GM10248 (cell line): Measurements from ENCODE around the gene PRKN.
"Not testable (repeated sequence)": the region's sequence is repeated elsewhere in the genome, so short reads cannot be mapped to it uniquely, and the experiment has no call there.

Experiments used
- CTCF ChIA-PET: fragments of 300-600 bp; sonication (Branson Sonifier 250); formaldehyde crosslinking; extraction: SDS; loops from one replicate; lab custom pipeline; 2021; ENCODE audit warnings: antibody characterized with exemption; lab: Yijun Ruan, JAX
- POLR2A ChIA-PET: fragments of 350-650 bp; sonication (Branson Sonifier 250); formaldehyde crosslinking; extraction: SDS; loops from one replicate; lab custom pipeline; 2020; ENCODE audit warnings: antibody characterized with exemption; lab: Yijun Ruan, JAX
- DNase-seq: peaks from one replicate; pipeline ENCODE4 v3.0.0; 2012; ENCODE audit errors: extremely low spot score
- CTCF ChIP-seq: IDR thresholded peaks from 2 replicates; pipeline ENCODE4 v1.5.1; 2012; ENCODE audit warnings: mild to moderate bottlenecking, low read depth; ENCODE audit errors: extremely low read depth, missing control alignments, control extremely low read depth

The PRKN gene

GRCh38 chr6:161890832-161891297 lies 836.7 kb downstream of the PRKN start:
- DNase-seq: no peak
- CTCF ChIA-PET: no interaction called here
- no peak for TF ChIP-seq CTCF
- POLR2A ChIA-PET: no interaction called here

GRCh38 chr6:161890133-161890831 lies 837.3 kb downstream of the PRKN start:
- POLR2A ChIA-PET: no interaction called here
- TF ChIP-seq CTCF: no peak
- DNase-seq: no peak
- CTCF ChIA-PET: interaction anchor here (0.9 kb wide), 1 partner anchor 13 kb away, joined by 3 read pairs; no protein-coding TSS in a partner anchor

GRCh38 chr6:161889324-161889723 lies 838.2 kb downstream of the PRKN start:
- DNase-seq: no peak
- TF ChIP-seq CTCF: no peak
- ChIA-PET CTCF (interaction anchor here (0.9 kb wide), 1 partner anchor 14 kb away, joined by 3 read pairs; no protein-coding TSS in a partner anchor), POLR2A (no interaction called here)

GRCh38 chr6:161886545-161886944 lies 841.0 kb downstream of the PRKN start:
- DNase-seq, POLR2A ChIA-PET: not testable (repeated sequence)
- CTCF ChIA-PET: interaction anchor here (0.6 kb wide), 1 partner anchor 9 kb away, joined by 3 read pairs; no protein-coding TSS in a partner anchor

- POLR2A ChIA-PET: no interaction called here
- no peak for TF ChIP-seq CTCF
- CTCF ChIA-PET: interaction anchor here (1.4 kb wide), 1 partner anchor 9 kb away, joined by 3 read pairs; no protein-coding TSS in a partner anchor
- DNase-seq: no peak
Measured at GRCh38 chr6:161884782-161885181, 842.8 kb downstream of the PRKN start.

- no peak for DNase-seq
- no peak for TF ChIP-seq CTCF
- POLR2A ChIA-PET: no interaction called here
- CTCF ChIA-PET: no interaction called here
Measured at GRCh38 chr6:161882196-161882765, 845.3 kb downstream of the PRKN start.

GRCh38 chr6:161880056-161880455 lies 847.5 kb downstream of the PRKN start:
- ChIA-PET CTCF (no interaction called here), POLR2A (no interaction called here)
- DNase-seq: no peak
- TF ChIP-seq CTCF: no peak
